Measurements from ENCODE around the gene CPEB3. TPM values are rescaled to one million over a fixed set of nuclear protein-coding genes. Genes with fewer than 3 reads are reported as not detected.

The CPEB3 gene
- total and polyA plus RNA-seq, 9 of the 15 experiments (the other 6 are each of a cell fraction or from before 2014, with no cell fraction given) = 0.15 to 1.2 (median 0.51) TPM

- TF ChIP-seq CLOCK (CRISPR knock-in tag; IDR thresholded peaks at IDR 0.05; ENCODE audit: borderline replicate concordance) (no peak), ETV6 (IDR thresholded peaks at IDR 0.05; ENCODE audit: borderline replicate concordance in 1 of 2, low read depth in 2 of 2, low read length in 1 of 2) (no peak; a peak in 1 of 4 replicates), ETV6 (CRISPR knock-in tag; IDR thresholded peaks at IDR 0.05; ENCODE audit: borderline replicate concordance) (no peak), ZFX (CRISPR knock-in tag; IDR thresholded peaks at IDR 0.05) (peak; percentile 100), KDM4B (IDR thresholded peaks at IDR 0.05; ENCODE audit: borderline replicate concordance in 2 of 2, low read depth in 1 of 2) (peak in 1 of 2 experiments; percentile 33; a peak in 1 of 4 replicates), POU5F1 (IDR thresholded peaks at IDR 0.05; ENCODE audit: borderline replicate concordance, low read depth, low read length, partially characterized antibody) (no peak), ZNF133 (CRISPR knock-in tag; IDR thresholded peaks at IDR 0.05) (no peak), CHAMP1 (IDR thresholded peaks at IDR 0.05) (no peak), ZNF134 (CRISPR knock-in tag; conservative IDR thresholded peaks at IDR 0.05) (no peak), PHF20 (IDR thresholded peaks at IDR 0.05; ENCODE audit: partially characterized antibody) (peak; percentile 53), C11orf30 (IDR thresholded peaks at IDR 0.05; ENCODE audit: low read depth) (no peak), ZNF224 (CRISPR knock-in tag; IDR thresholded peaks at IDR 0.05) (no peak), TOE1 (IDR thresholded peaks at IDR 0.05; ENCODE audit: borderline replicate concordance) (0 out of 2 replicates have a peak, but pooled peaks have one; percentile 32), TOE1 (CRISPR knock-in tag; IDR thresholded peaks at IDR 0.05; ENCODE audit: borderline replicate concordance, low read depth) (no peak), YY1 (IDR thresholded peaks at IDR 0.05; ENCODE audit: borderline replicate concordance in 1 of 3, control insufficient read depth in 1 of 3, extremely low read depth in 1 of 3, insufficient read depth in 3 of 3, insufficient read length in 1 of 3, insufficient replicate concordance in 2 of 3, low read depth in 1 of 3, low read length in 2 of 3) (peak in 2 of 3 experiments; percentile 64 to 81), NR0B1 (IDR thresholded peaks at IDR 0.05; ENCODE audit: partially characterized antibody) (no peak), FOXP4 (CRISPR knock-in tag; IDR thresholded peaks at IDR 0.05; ENCODE audit: borderline replicate concordance) (no peak)
Observed at GRCh38 chr10:92290837-92291615, at the start of gene CPEB3, which contains the start of gene MARCHF5 (continued).

Data from K562 (cell line).